ENCODE results near the gene RPS6KA5.

GRCh38 chr14:91059576-91060350, 678 bp downstream of the RPS6KA5 start:
- TF ChIP-seq, protein P1, sequence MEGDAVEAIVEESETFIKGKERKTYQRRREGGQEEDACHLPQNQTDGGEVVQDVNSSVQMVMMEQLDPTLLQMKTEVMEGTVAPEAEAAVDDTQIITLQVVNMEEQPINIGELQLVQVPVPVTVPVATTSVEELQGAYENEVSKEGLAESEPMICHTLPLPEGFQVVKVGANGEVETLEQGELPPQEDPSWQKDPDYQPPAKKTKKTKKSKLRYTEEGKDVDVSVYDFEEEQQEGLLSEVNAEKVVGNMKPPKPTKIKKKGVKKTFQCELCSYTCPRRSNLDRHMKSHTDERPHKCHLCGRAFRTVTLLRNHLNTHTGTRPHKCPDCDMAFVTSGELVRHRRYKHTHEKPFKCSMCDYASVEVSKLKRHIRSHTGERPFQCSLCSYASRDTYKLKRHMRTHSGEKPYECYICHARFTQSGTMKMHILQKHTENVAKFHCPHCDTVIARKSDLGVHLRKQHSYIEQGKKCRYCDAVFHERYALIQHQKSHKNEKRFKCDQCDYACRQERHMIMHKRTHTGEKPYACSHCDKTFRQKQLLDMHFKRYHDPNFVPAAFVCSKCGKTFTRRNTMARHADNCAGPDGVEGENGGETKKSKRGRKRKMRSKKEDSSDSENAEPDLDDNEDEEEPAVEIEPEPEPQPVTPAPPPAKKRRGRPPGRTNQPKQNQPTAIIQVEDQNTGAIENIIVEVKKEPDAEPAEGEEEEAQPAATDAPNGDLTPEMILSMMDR (IDR thresholded peaks at IDR 0.05 in 8 of 11, conservative IDR thresholded peaks at IDR 0.05 in 3 of 11) = no peak
- TF ChIP-seq POLR2AphosphoS5 (IDR thresholded peaks at IDR 0.05) = no peak
